GM18502 (cell line): ENCODE data around the gene NODAL.

ENCODE experiments used
- ATAC-seq: cut with Tn5 transposase; IDR thresholded peaks from one replicate; pipeline ENCODE4 v1.9.1; 2021; ENCODE audit warnings: mild to moderate bottlenecking; ENCODE audit not compliant: unreplicated experiment, poor library complexity

NODAL gene

GRCh38 chr10:70465278-70465677, 23.8 kb upstream of the NODAL start:
- ATAC-seq = no peak

- ATAC-seq = no peak
Observed at GRCh38 chr10:70462349-70462984, 21.0 kb upstream of the NODAL start.

GRCh38 chr10:70461397-70462348, 20.2 kb upstream of the NODAL start:
- ATAC-seq = no peak

- ATAC-seq = no peak
Observed at GRCh38 chr10:70459774-70460490, 18.5 kb upstream of the NODAL start.

- no peak for ATAC-seq
Observed at GRCh38 chr10:70459061-70459773, 17.7 kb upstream of the NODAL start.

GRCh38 chr10:70458329-70459060, 17.0 kb upstream of the NODAL start:
- ATAC-seq = no peak

GRCh38 chr10:70457759-70458305, 16.4 kb upstream of the NODAL start:
- no peak for ATAC-seq

GRCh38 chr10:70456164-70456563, 14.7 kb upstream of the NODAL start:
- ATAC-seq = no peak

- no peak for ATAC-seq
Observed at GRCh38 chr10:70455213-70455630, 13.7 kb upstream of the NODAL start.

- no peak for ATAC-seq
Observed at GRCh38 chr10:70448236-70448635, 6.8 kb upstream of the NODAL start.

GRCh38 chr10:70445718-70446657, 4.5 kb upstream of the NODAL start:
- ATAC-seq = no peak

- no peak for ATAC-seq
Observed at GRCh38 chr10:70444744-70445143, 3.3 kb upstream of the NODAL start.

GRCh38 chr10:70442332-70442988, 979 bp upstream of the NODAL start:
- ATAC-seq = no peak

GRCh38 chr10:70441895-70442309, 421 bp upstream of the NODAL start:
- no peak for ATAC-seq

GRCh38 chr10:70440296-70441160, 953 bp downstream of the NODAL start:
- ATAC-seq = no peak

GRCh38 chr10:70437721-70438120, 3.8 kb downstream of the NODAL start:
- no peak for ATAC-seq
